Measurements from ENCODE around the gene BRINP2. TPM values are rescaled to one million over a fixed set of nuclear protein-coding genes. Genes with fewer than 3 reads are reported as not detected.

BRINP2 gene
- total RNA-seq, 1 experiment from 2014 or later: 0.24 TPM

DNA sequence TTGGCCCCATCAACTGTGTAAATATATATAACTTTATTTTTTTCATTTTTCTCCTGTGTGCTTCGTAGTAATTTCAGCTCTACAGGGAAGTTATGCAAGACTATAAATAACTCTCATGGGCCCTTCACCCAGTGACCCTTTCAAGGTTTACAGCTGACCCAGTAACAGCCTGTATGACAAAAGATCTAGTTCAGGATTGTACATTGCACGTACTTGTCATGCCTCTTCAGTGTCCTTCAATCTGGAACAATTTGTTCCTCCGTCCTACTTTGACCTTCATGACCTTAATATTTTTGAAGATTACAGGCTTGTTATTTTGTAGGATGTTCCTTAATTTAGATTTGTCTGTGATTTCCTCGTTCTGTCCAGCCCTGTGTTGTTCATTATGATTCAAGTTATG lies 40.5 kb downstream of the BRINP2 start (continued):
- TF ChIP-seq, protein P1, sequence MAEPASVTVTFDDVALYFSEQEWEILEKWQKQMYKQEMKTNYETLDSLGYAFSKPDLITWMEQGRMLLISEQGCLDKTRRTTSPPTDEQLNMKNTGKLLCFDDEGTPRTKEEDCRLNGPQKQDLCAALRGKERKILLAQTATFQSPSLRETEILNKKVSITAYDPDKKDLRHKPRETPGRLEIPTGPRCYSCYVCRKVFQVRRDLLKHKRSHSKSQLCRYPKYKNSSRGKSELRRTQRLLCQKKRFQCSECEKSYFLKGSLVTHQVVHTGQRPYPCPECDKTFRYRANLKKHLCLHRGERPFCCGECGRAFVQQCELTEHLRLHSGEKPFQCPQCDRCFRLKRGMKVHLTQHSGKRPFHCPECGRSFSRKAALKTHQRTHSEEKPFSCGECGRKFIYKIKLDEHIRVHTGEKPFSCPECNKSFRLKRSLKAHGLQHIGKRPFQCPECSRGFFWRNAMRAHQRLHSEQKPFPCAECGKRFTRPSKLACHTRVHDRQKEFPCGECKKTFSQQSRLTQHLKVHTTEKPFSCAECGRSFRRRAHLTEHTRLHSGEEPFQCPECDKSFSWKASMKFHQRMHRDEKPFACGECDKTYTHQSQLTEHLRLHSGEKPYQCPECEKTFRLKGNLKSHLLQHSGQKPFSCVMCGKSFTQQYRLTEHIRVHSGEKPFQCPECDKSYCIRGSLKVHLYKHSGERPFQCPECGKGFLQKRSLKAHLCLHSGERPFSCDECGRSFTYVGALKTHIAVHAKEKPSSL (CRISPR knock-in tag; conservative IDR thresholded peaks at IDR 0.05): no peak
- TF ChIP-seq, protein P2, sequence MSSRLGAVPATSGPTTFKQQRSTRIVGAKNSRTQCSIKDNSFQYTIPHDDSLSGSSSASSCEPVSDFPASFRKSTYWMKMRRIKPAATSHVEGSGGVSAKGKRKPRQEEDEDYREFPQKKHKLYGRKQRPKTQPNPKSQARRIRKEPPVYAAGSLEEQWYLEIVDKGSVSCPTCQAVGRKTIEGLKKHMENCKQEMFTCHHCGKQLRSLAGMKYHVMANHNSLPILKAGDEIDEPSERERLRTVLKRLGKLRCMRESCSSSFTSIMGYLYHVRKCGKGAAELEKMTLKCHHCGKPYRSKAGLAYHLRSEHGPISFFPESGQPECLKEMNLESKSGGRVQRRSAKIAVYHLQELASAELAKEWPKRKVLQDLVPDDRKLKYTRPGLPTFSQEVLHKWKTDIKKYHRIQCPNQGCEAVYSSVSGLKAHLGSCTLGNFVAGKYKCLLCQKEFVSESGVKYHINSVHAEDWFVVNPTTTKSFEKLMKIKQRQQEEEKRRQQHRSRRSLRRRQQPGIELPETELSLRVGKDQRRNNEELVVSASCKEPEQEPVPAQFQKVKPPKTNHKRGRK (CRISPR knock-in tag; IDR thresholded peaks at IDR 0.05; ENCODE audit: borderline replicate concordance): no peak
- TF ChIP-seq GABPB1 (CRISPR knock-in tag; IDR thresholded peaks at IDR 0.05): no peak

DNA sequence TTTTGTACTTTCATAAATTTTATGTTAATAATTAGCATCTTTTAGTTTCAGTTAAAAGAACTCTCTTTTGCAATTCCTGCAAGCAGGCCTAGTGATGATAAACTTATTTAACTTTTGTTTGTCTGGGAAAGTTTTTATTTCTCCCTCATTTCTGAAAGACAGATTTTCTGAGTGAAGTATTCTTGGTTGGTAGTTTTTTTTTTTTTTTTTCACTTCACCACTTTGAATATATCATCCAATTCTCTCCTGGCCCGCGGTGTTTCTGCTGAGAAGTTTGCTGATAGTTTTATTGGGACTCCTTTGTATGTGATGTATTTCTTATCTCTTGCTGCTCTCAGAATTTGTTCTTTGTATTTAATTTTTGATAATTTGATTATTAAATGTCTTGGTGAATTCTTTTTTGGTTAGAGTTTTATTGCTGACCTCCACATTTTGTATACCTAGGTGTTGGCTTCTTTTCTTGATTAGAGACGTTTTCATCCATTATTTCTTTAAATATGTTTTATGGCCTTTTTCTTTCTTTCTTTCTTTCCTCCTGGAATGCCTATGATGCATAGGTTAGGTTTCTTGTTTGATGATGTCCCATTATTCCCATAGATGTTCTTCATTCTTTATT lies 45.9 kb downstream of the BRINP2 start:
- Mint-ChIP-seq H3K4me3 (no peak overlapping the region), H3K27ac (no peak overlapping the region), H3K4me1 (peaks cover 3% of the 10 kb centered on the region; the same call in 1 of the 2 replicates), H3K36me3 (peaks cover 8% of the 10 kb centered on the region), H3K9me3 (peaks cover 18% of the 10 kb centered on the region), H3K27me3 (ENCODE audit: low read depth) (no peaks in the 10 kb centered on the region; the same call in 1 of the 2 replicates)
- TF ChIP-seq MXD4 (CRISPR knock-in tag; IDR thresholded peaks at IDR 0.05; ENCODE audit: borderline replicate concordance) (no peak), RELA (CRISPR knock-in tag; IDR thresholded peaks at IDR 0.05; ENCODE audit: borderline replicate concordance) (no peak), JUN (CRISPR knock-in tag; IDR thresholded peaks at IDR 0.05) (no peak), CREM (CRISPR knock-in tag; IDR thresholded peaks at IDR 0.05) (no peak), SMAD3 (CRISPR knock-in tag; IDR thresholded peaks at IDR 0.05; ENCODE audit: borderline replicate concordance) (no peak), FOXJ3 (CRISPR knock-in tag; IDR thresholded peaks at IDR 0.05; ENCODE audit: borderline replicate concordance) (no peak), GRHL2 (CRISPR knock-in tag; IDR thresholded peaks at IDR 0.05; ENCODE audit: insufficient replicate concordance, severe bottlenecking) (no peak), ZNF138 (CRISPR knock-in tag; conservative IDR thresholded peaks at IDR 0.05) (no peak), NFYB (CRISPR knock-in tag; conservative IDR thresholded peaks at IDR 0.05; ENCODE audit: low read depth) (no peak), NFATC4 (CRISPR knock-in tag; IDR thresholded peaks at IDR 0.05) (no peak), SOX15 (CRISPR knock-in tag; IDR thresholded peaks at IDR 0.05) (no peak), KAT7 (CRISPR knock-in tag; IDR thresholded peaks at IDR 0.05; ENCODE audit: borderline replicate concordance) (no peak)
- TF ChIP-seq, protein P3, sequence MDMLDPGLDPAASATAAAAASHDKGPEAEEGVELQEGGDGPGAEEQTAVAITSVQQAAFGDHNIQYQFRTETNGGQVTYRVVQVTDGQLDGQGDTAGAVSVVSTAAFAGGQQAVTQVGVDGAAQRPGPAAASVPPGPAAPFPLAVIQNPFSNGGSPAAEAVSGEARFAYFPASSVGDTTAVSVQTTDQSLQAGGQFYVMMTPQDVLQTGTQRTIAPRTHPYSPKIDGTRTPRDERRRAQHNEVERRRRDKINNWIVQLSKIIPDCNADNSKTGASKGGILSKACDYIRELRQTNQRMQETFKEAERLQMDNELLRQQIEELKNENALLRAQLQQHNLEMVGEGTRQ (CRISPR knock-in tag; IDR thresholded peaks at IDR 0.05): no peak
- TF ChIP-seq, protein P4, sequence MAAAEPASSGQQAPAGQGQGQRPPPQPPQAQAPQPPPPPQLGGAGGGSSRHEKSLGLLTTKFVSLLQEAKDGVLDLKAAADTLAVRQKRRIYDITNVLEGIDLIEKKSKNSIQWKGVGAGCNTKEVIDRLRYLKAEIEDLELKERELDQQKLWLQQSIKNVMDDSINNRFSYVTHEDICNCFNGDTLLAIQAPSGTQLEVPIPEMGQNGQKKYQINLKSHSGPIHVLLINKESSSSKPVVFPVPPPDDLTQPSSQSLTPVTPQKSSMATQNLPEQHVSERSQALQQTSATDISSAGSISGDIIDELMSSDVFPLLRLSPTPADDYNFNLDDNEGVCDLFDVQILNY (CRISPR knock-in tag; IDR thresholded peaks at IDR 0.05): no peak
- TF ChIP-seq, protein P5, sequence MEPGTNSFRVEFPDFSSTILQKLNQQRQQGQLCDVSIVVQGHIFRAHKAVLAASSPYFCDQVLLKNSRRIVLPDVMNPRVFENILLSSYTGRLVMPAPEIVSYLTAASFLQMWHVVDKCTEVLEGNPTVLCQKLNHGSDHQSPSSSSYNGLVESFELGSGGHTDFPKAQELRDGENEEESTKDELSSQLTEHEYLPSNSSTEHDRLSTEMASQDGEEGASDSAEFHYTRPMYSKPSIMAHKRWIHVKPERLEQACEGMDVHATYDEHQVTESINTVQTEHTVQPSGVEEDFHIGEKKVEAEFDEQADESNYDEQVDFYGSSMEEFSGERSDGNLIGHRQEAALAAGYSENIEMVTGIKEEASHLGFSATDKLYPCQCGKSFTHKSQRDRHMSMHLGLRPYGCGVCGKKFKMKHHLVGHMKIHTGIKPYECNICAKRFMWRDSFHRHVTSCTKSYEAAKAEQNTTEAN (CRISPR knock-in tag; IDR thresholded peaks at IDR 0.05): no peak
- TF ChIP-seq, protein P6, sequence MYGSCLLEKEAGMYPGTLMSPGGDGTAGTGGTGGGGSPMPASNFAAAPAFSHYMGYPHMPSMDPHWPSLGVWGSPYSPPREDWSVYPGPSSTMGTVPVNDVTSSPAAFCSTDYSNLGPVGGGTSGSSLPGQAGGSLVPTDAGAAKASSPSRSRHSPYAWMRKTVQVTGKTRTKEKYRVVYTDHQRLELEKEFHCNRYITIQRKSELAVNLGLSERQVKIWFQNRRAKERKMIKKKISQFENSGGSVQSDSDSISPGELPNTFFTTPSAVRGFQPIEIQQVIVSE (CRISPR knock-in tag; IDR thresholded peaks at IDR 0.05; ENCODE audit: borderline replicate concordance): no peak
- CTCF ChIA-PET: no interaction called here
- POLR2A ChIA-PET: no interaction called here
- ATAC-seq (no peak), DNase-seq (ENCODE audit: low spot score) (no peak)
